Stimulated activated naive CD8-positive, alpha-beta T cell treated with anti-CD3 and anti-CD28 coated beads, Interleukin-15, Interleukin-2, amounts not matched to agents 100 ng/mL and 50 ng/mL, for 24 hours (primary cell): ENCODE results near the gene SPESP1.

Experiments
- H3K27ac Mint-ChIP-seq: one replicate; pipeline ENCODE4 v1.8.0; 2021; ENCODE audit warnings: mild to moderate bottlenecking, mixed read lengths
- H3K27me3 Mint-ChIP-seq: one replicate; pipeline ENCODE4 v1.8.0; 2021; ENCODE audit warnings: mixed read lengths
- H3K36me3 Mint-ChIP-seq: one replicate; pipeline ENCODE4 v1.8.0; 2021; ENCODE audit warnings: low read depth, mixed read lengths
- H3K4me1 Mint-ChIP-seq: one replicate; pipeline ENCODE4 v1.8.0; 2021; ENCODE audit warnings: low read depth, mixed read lengths
- H3K4me3 Mint-ChIP-seq: one replicate; pipeline ENCODE4 v1.8.0; 2021; ENCODE audit warnings: mild to moderate bottlenecking, mixed read lengths
- H3K9me3 Mint-ChIP-seq: one replicate; pipeline ENCODE4 v1.8.0; 2021; ENCODE audit warnings: mixed read lengths

Gene SPESP1

GRCh38 chr15:68993276-68993675 lies 63.0 kb downstream of the SPESP1 start:
- H3K9me3 Mint-ChIP-seq = no peaks in the 10 kb centered on the region
- H3K36me3 Mint-ChIP-seq = no peaks in the 10 kb centered on the region
- H3K27me3 Mint-ChIP-seq = peaks cover 6% of the 10 kb centered on the region
- no peaks in the 10 kb centered on the region for H3K4me1 Mint-ChIP-seq
- H3K4me3 Mint-ChIP-seq = no peak overlapping the region
- no peak overlapping the region for H3K27ac Mint-ChIP-seq

GRCh38 chr15:68994149-68994548 lies 63.8 kb downstream of the SPESP1 start:
- Mint-ChIP-seq H3K27ac (no peak overlapping the region), H3K36me3 (no peaks in the 10 kb centered on the region), H3K4me1 (no peaks in the 10 kb centered on the region)

GRCh38 chr15:68994981-68995761 lies 64.8 kb downstream of the SPESP1 start:
- no peaks in the 10 kb centered on the region for H3K9me3 Mint-ChIP-seq
- H3K4me1 Mint-ChIP-seq = no peaks in the 10 kb centered on the region

More at GRCh38 chr15:68994149-68994548, 63.8 kb downstream of the SPESP1 start:
- H3K4me3 Mint-ChIP-seq = no peak overlapping the region
- no peaks in the 10 kb centered on the region for H3K27me3 Mint-ChIP-seq
- H3K9me3 Mint-ChIP-seq = no peaks in the 10 kb centered on the region

More at GRCh38 chr15:68994981-68995761, 64.8 kb downstream of the SPESP1 start:
- Mint-ChIP-seq H3K27ac (no peak overlapping the region), H3K36me3 (no peaks in the 10 kb centered on the region), H3K27me3 (no peaks in the 10 kb centered on the region), H3K4me3 (no peak overlapping the region)
